Endothelial cell of hepatic sinusoid (primary cell): ENCODE data around the gene RNASET2.
"Not testable (repeated sequence)": the region's sequence is repeated elsewhere in the genome, so short reads cannot be mapped to it uniquely, and the experiment has no call there.

Experiments
- in situ Hi-C: cut with HindIII; loops from 2 replicates; pipeline ENCODE4 v1.10.0; 2017; ENCODE audit warnings: low sequenced_read_pairs

The RNASET2 gene

GRCh38 chr6:166949528-166950442, 6.6 kb downstream of the RNASET2 start:
- in situ Hi-C loops, result no loop called here

GRCh38 chr6:166948724-166949123, 7.6 kb downstream of the RNASET2 start:
- in situ Hi-C loops, result not testable (repeated sequence)

- in situ Hi-C loops, result no loop called here
These were observed 9.1 kb downstream of the RNASET2 start for GRCh38 chr6:166947251-166947650.

GRCh38 chr6:166946125-166946524, 10.2 kb downstream of the RNASET2 start:
- in situ Hi-C loops, result no loop called here

GRCh38 chr6:166944666-166945256, 11.6 kb downstream of the RNASET2 start:
- in situ Hi-C loops, result no loop called here

GRCh38 chr6:166942393-166943168, 13.8 kb downstream of the RNASET2 start:
- in situ Hi-C loops, result no loop called here

GRCh38 chr6:166940643-166941068, 15.7 kb downstream of the RNASET2 start:
- in situ Hi-C loops, result no loop called here

- in situ Hi-C loops, result no loop called here
These were observed 16.5 kb downstream of the RNASET2 start for GRCh38 chr6:166939894-166940293.

- in situ Hi-C loops, result no loop called here
These were observed 17.0 kb downstream of the RNASET2 start for GRCh38 chr6:166939345-166939744.

- in situ Hi-C loops, result no loop called here
These were observed 17.6 kb downstream of the RNASET2 start for GRCh38 chr6:166938704-166939103.

- in situ Hi-C loops, result no loop called here
These were observed 18.2 kb downstream of the RNASET2 start for GRCh38 chr6:166938150-166938549.

GRCh38 chr6:166937746-166938145, 18.6 kb downstream of the RNASET2 start:
- in situ Hi-C loops, result no loop called here

GRCh38 chr6:166936079-166936787, 20.1 kb downstream of the RNASET2 start:
- in situ Hi-C loops, result no loop called here

GRCh38 chr6:166935353-166935752, 21.0 kb downstream of the RNASET2 start:
- in situ Hi-C loops, result no loop called here

- in situ Hi-C loops, result no loop called here
These were observed 22.2 kb downstream of the RNASET2 start for GRCh38 chr6:166934174-166934573.

- in situ Hi-C loops, result no loop called here
These were observed 23.0 kb downstream of the RNASET2 start for GRCh38 chr6:166933396-166933795.

- in situ Hi-C loops, result no loop called here
These were observed 23.7 kb downstream of the RNASET2 start for GRCh38 chr6:166932616-166933015.

GRCh38 chr6:166932116-166932515, 24.2 kb downstream of the RNASET2 start:
- in situ Hi-C loops, result no loop called here

GRCh38 chr6:166931426-166931970, 24.9 kb downstream of the RNASET2 start:
- in situ Hi-C loops, result no loop called here

GRCh38 chr6:166930354-166930891, 25.9 kb downstream of the RNASET2 start:
- in situ Hi-C loops, result no loop called here
